Measurements from ENCODE around the gene AZGP1. TPM values are rescaled to one million over a fixed set of nuclear protein-coding genes. Genes with fewer than 3 reads are reported as not detected.
A peak's percentile ranks its signal among the peaks of the same experiment; 100 is the strongest.
"Not testable (repeated sequence)": the region's sequence is repeated elsewhere in the genome, so short reads cannot be mapped to it uniquely, and the experiment has no call there.

The AZGP1 gene
- total RNA-seq, 1 donor from 2014 or later, result not detected

GRCh38 chr7:100013328-100013676 is 37.5 kb upstream of the AZGP1 start:
- H3K27ac Mint-ChIP-seq, result no peak overlapping the region
- no peak overlapping the region for H3K4me3 Mint-ChIP-seq (ENCODE audit: low read depth)
- TF ChIP-seq, protein P1, sequence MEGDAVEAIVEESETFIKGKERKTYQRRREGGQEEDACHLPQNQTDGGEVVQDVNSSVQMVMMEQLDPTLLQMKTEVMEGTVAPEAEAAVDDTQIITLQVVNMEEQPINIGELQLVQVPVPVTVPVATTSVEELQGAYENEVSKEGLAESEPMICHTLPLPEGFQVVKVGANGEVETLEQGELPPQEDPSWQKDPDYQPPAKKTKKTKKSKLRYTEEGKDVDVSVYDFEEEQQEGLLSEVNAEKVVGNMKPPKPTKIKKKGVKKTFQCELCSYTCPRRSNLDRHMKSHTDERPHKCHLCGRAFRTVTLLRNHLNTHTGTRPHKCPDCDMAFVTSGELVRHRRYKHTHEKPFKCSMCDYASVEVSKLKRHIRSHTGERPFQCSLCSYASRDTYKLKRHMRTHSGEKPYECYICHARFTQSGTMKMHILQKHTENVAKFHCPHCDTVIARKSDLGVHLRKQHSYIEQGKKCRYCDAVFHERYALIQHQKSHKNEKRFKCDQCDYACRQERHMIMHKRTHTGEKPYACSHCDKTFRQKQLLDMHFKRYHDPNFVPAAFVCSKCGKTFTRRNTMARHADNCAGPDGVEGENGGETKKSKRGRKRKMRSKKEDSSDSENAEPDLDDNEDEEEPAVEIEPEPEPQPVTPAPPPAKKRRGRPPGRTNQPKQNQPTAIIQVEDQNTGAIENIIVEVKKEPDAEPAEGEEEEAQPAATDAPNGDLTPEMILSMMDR (IDR thresholded peaks at IDR 0.05; ENCODE audit: unreplicated experiment), result no peak
- peaks cover 24% of the 10 kb centered on the region for H3K4me1 Mint-ChIP-seq (ENCODE audit: low read depth)
- H3K27me3 Mint-ChIP-seq, result no peaks in the 10 kb centered on the region
- DNase-seq (ENCODE audit: low spot score, unreplicated experiment), result no peak
- H3K36me3 Mint-ChIP-seq (ENCODE audit: insufficient read depth), result peaks cover 3% of the 10 kb centered on the region
- H3K9me3 Mint-ChIP-seq (ENCODE audit: low read depth), result no peaks in the 10 kb centered on the region

DNA sequence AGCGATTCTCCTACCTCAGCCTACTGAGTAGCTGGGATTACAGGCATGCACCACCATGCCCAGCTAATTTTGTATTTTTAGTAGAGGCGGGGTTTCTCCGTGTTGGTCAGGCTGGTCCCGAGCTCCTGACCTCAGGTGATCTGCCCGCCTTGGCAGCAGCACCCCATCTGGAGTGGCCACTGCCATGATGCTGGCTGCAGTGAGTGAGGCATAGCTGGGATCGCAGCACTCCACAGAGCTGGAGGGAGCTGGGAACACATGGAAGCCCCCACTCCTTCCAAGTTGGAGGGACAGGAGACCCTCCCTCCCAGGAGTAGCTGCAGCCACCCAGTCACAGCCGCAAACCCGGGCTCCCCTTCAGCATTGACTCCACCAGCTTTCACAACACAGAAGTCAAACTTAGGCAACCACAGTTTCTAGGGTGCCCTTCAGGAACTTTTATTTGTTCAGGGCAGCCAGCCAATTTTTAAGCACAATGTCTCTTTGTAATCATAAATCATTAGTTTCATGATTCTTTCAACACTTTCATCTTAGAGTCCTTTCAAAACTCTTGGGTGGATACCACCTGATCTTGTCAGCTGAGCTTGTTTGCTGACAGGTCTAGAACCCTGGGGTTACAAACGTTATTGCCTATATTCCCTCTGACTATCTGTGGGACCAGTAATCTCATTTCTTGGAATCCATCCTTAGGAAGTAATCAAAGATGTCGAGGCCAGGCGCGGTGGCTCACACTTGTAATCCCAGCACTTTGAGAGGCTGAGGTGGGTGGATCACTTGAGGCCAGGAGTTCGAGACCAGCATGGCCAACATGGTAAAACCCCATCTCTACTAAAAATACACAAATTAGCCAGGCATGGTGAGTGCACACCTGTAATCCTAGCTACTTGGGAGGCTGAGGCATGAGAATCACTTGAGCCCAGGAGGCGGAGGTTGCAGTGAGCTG is 36.8 kb upstream of the AZGP1 start:
- H3K4me1 Mint-ChIP-seq (ENCODE audit: low read depth), result peaks cover 26% of the 10 kb centered on the region
- DNase-seq (ENCODE audit: low spot score, unreplicated experiment); H3K27ac Mint-ChIP-seq; H3K27me3 Mint-ChIP-seq; H3K9me3 Mint-ChIP-seq (ENCODE audit: low read depth); H3K4me3 Mint-ChIP-seq (ENCODE audit: low read depth); H3K36me3 Mint-ChIP-seq (ENCODE audit: insufficient read depth): not testable (repeated sequence)

DNA sequence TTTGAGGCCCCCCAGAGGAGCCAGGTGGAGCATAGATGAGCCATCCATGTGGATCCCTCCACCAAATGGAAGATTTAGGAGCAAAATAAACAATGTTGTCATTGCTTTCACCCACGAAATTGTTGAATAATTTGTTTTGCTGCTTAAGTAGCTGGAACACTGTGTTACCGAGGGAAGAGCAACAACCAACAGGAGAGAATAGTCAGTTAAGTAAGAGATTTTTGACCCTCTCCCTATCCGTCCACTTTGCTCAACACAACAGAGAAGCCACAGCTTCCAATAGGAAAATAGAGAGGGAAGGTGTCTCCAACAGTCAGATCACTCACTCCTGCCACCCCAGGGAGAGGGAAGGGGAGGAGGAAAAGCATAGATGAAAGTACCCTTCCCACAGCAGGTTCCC is 35.7 kb upstream of the AZGP1 start:
- Mint-ChIP-seq H3K4me1 (ENCODE audit: low read depth) (peaks cover 26% of the 10 kb centered on the region), H3K36me3 (ENCODE audit: insufficient read depth) (no peaks in the 10 kb centered on the region), H3K4me3 (ENCODE audit: low read depth) (no peak overlapping the region), H3K9me3 (ENCODE audit: low read depth) (no peaks in the 10 kb centered on the region), H3K27ac (no peak overlapping the region), H3K27me3 (no peaks in the 10 kb centered on the region)
- TF ChIP-seq, protein P1 (IDR thresholded peaks at IDR 0.05; ENCODE audit: unreplicated experiment), result no peak
- DNase-seq (ENCODE audit: low spot score, unreplicated experiment), result no peak

DNA sequence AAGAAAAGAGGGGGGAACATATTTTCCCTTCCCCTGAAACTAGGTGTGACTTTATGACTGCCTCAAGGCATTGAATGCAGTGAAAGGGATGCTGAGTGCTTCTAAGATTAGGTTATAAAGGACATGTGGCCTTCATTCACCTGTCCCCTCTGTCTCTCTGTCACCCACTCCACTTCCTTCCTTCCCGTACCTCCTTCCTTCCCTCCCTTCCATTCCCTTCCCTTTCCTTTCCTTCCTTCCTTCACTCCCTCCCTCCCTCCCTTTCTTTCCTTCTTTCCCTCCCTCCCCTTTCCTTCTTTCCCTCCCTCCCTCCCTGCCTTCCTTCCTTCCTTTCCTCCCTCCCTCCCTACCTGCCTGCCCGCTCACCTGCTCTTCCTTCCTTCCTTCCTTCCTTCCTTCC is 35.1 kb upstream of the AZGP1 start:
- TF ChIP-seq, protein P1 (IDR thresholded peaks at IDR 0.05; ENCODE audit: unreplicated experiment), result no peak
- Mint-ChIP-seq H3K27ac (no peak overlapping the region), H3K27me3 (no peaks in the 10 kb centered on the region), H3K4me1 (ENCODE audit: low read depth) (peaks cover 25% of the 10 kb centered on the region), H3K9me3 (ENCODE audit: low read depth) (no peaks in the 10 kb centered on the region), H3K4me3 (ENCODE audit: low read depth) (no peak overlapping the region), H3K36me3 (ENCODE audit: insufficient read depth) (no peaks in the 10 kb centered on the region)
- DNase-seq (ENCODE audit: low spot score, unreplicated experiment), result no peak

DNA sequence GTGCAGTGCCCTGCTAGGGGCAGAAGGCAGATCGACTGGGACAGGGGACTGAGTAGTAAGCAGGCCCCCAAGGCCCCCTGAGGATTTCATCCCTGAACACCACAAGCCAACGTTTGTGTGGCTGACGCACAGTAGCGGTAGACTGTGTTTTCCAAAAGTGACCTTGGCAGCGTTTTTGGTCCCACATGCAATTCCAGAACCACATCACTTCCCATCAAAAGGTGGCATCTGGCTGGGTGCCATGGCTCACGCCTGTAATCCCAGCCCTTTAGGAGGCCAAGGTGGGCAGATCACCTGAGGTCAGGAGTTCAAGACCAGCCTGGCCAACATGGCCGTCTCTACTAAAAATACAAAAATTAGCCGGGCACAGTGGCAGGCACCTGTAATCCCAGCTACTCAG is 34.1 kb upstream of the AZGP1 start:
- not testable (repeated sequence) for H3K27me3 Mint-ChIP-seq

GRCh38 chr7:100008525-100008924 is 32.7 kb upstream of the AZGP1 start:
- no peak for DNase-seq (ENCODE audit: low spot score, unreplicated experiment)

More for the DNA sequence above, 34.1 kb upstream of the AZGP1 start:
- not testable (repeated sequence) for H3K36me3 Mint-ChIP-seq (ENCODE audit: insufficient read depth); H3K4me3 Mint-ChIP-seq (ENCODE audit: low read depth); H3K9me3 Mint-ChIP-seq (ENCODE audit: low read depth); DNase-seq (ENCODE audit: low spot score, unreplicated experiment); H3K27ac Mint-ChIP-seq
- H3K4me1 Mint-ChIP-seq (ENCODE audit: low read depth), result peaks cover 30% of the 10 kb centered on the region

More at GRCh38 chr7:100008525-100008924, 32.7 kb upstream of the AZGP1 start:
- TF ChIP-seq, protein P1 (IDR thresholded peaks at IDR 0.05; ENCODE audit: unreplicated experiment), result no peak
- H3K27ac Mint-ChIP-seq, result peak overlapping the region; percentile 89
- H3K4me3 Mint-ChIP-seq (ENCODE audit: low read depth), result no peak overlapping the region
- H3K4me1 Mint-ChIP-seq (ENCODE audit: low read depth), result peaks cover 39% of the 10 kb centered on the region
- no peaks in the 10 kb centered on the region for H3K9me3 Mint-ChIP-seq (ENCODE audit: low read depth)
- H3K36me3 Mint-ChIP-seq (ENCODE audit: insufficient read depth), result no peaks in the 10 kb centered on the region
- H3K27me3 Mint-ChIP-seq, result no peaks in the 10 kb centered on the region

All from progenitor cell of endocrine pancreas (in vitro differentiated cells).